ENCODE data around the gene P2RY11.

The P2RY11 gene

GRCh38 chr19:10113964-10114650 lies 2.6 kb downstream of the P2RY11 start:
- DNase-seq (ENCODE audit: low read depth in 2 of 2), result no peak

GRCh38 chr19:10114651-10115391 lies 3.3 kb downstream of the P2RY11 start:
- no peak for DNase-seq (ENCODE audit: low read depth in 2 of 2)

- DNase-seq (ENCODE audit: low read depth in 2 of 2), result no peak
Observed at GRCh38 chr19:10115392-10116084, 4.0 kb downstream of the P2RY11 start.

- DNase-seq (ENCODE audit: low read depth in 2 of 2), result no peak
Observed at GRCh38 chr19:10116085-10116865, 4.8 kb downstream of the P2RY11 start.

GRCh38 chr19:10116866-10117616 lies 5.5 kb downstream of the P2RY11 start:
- DNase-seq (ENCODE audit: low read depth in 2 of 2), result no peak

GRCh38 chr19:10118960-10119359 lies 7.5 kb downstream of the P2RY11 start:
- DNase-seq (ENCODE audit: low read depth in 2 of 2), result no peak

- DNase-seq (ENCODE audit: low read depth in 2 of 2), result no peak
Observed at GRCh38 chr19:10120538-10121189, 9.2 kb downstream of the P2RY11 start.

- no peak for DNase-seq (ENCODE audit: low read depth in 2 of 2)
Observed at GRCh38 chr19:10122045-10122444, 10.6 kb downstream of the P2RY11 start.

- DNase-seq (ENCODE audit: low read depth in 2 of 2), result no peak
Observed at GRCh38 chr19:10124429-10124828, 12.9 kb downstream of the P2RY11 start.

- no peak for DNase-seq (ENCODE audit: low read depth in 2 of 2)
Observed at GRCh38 chr19:10126213-10126639, 14.7 kb downstream of the P2RY11 start.

- no peak for DNase-seq (ENCODE audit: low read depth in 2 of 2)
Observed at GRCh38 chr19:10132905-10133304, 21.4 kb downstream of the P2RY11 start.

- DNase-seq (ENCODE audit: low read depth in 2 of 2), result no peak
Observed at GRCh38 chr19:10133596-10133995, 22.1 kb downstream of the P2RY11 start.

- DNase-seq (ENCODE audit: low read depth in 2 of 2), result no peak
Observed at GRCh38 chr19:10134040-10134439, 22.5 kb downstream of the P2RY11 start.

- DNase-seq (ENCODE audit: low read depth in 2 of 2), result no peak
Observed at GRCh38 chr19:10135551-10136334, 24.2 kb downstream of the P2RY11 start.

- no peak for DNase-seq (ENCODE audit: low read depth in 2 of 2)
Observed at GRCh38 chr19:10136936-10137335, 25.4 kb downstream of the P2RY11 start.

GRCh38 chr19:10137751-10138682 lies 26.5 kb downstream of the P2RY11 start:
- no peak for DNase-seq (ENCODE audit: low read depth in 2 of 2)

GRCh38 chr19:10138879-10139795 lies 27.6 kb downstream of the P2RY11 start:
- no peak for DNase-seq (ENCODE audit: low read depth in 2 of 2)

GRCh38 chr19:10139952-10140351 lies 28.5 kb downstream of the P2RY11 start:
- no peak for DNase-seq (ENCODE audit: low read depth in 2 of 2)
